GM10266 (cell line): ENCODE data around the gene NOTCH1.

Experiments used
- DNase-seq: peaks from one replicate; pipeline ENCODE4 v3.0.0; 2012; ENCODE audit errors: extremely low spot score
- TF ChIP-seq, protein P1 (sequence below): IDR thresholded peaks from 2 replicates; pipeline ENCODE4 v1.5.1; 2012; ENCODE audit warnings: mild to moderate bottlenecking, low read depth; ENCODE audit not compliant: control insufficient read depth, insufficient read depth; ENCODE audit errors: missing control alignments

Gene NOTCH1

DNA sequence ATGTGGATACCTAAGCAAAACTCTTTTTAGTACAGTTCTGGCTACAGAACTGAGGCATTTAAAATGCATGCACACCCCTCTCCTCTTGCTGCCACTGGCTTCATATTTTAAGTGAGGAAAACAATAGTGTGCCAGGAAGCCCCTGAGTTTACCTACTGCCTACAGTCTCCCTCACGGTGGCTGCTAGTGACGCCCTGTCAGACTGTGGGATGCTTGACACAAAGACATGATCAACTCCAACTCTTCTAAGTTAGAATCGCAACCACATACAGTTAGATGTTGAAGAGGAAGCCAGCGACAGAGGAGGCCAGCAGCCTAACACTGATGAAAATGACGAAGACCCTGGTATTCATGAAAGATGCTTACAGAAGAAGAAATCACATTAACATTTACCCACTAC, 64.3 kb downstream of the NOTCH1 start:
- DNase-seq, result no peak
- TF ChIP-seq, protein P1, sequence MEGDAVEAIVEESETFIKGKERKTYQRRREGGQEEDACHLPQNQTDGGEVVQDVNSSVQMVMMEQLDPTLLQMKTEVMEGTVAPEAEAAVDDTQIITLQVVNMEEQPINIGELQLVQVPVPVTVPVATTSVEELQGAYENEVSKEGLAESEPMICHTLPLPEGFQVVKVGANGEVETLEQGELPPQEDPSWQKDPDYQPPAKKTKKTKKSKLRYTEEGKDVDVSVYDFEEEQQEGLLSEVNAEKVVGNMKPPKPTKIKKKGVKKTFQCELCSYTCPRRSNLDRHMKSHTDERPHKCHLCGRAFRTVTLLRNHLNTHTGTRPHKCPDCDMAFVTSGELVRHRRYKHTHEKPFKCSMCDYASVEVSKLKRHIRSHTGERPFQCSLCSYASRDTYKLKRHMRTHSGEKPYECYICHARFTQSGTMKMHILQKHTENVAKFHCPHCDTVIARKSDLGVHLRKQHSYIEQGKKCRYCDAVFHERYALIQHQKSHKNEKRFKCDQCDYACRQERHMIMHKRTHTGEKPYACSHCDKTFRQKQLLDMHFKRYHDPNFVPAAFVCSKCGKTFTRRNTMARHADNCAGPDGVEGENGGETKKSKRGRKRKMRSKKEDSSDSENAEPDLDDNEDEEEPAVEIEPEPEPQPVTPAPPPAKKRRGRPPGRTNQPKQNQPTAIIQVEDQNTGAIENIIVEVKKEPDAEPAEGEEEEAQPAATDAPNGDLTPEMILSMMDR, result no peak

DNA sequence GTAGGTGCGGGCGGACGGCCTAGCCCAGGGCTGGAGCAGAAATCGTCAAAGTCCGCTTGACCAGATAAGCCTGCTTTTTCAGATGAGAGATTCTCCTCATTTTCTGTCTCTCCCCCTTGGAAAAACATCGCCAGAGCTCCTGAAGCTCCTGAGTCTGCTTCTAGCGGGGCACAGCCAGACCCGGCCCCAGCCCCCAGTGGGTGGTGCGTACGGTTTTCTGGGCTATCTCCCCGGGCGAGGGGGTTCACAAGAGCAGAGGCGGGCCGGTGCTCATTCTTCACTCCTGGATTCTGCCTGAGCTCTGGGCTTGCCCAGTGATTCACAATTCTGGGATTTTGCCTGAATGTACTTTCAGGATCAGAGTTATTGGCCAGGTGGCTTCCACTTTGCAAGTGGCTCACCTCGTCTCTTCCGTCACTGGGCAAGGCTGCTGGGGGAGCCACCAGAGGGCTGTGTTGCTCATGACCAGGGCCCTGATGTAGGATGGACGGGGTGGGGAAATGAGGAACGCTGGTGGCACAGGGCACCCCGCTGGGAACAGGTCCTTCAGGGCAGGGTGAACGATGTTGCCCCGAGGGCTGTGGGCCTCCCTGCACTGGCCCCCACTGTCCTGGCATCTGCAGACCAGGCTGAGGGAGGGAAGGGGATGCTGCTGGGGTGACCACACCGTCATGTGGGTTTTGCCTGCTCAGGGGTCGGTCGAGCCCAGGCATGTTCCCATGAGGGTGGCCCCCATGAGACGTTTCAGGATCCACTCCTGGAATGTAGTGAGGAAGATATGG, 69.3 kb downstream of the NOTCH1 start:
- no peak for DNase-seq
- TF ChIP-seq, protein P1, result no peak

- DNase-seq, result no peak
- TF ChIP-seq, protein P1, result no peak
These were observed 70.6 kb downstream of the NOTCH1 start for GRCh38 chr9:136474974-136475865.

- TF ChIP-seq, protein P1, result no peak
- no peak for DNase-seq
These were observed 71.7 kb downstream of the NOTCH1 start for GRCh38 chr9:136474021-136474640.

DNA sequence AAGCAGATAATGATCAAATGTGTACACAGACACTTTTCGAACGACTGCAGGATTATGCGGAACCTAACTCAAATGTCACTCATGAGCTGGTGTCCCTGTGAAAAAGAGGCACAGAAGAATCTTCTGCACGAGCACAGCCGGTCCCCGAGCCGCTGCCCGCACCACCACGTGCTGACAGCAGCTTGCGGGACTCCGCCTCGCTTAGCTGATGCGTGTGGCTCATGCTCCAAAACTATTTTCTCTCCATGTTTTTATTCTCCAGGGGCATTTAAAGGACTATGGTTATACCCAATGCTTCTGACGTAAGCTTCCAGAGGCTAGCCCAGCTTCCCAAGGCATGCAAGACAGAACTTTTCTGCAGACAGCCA, 72.5 kb downstream of the NOTCH1 start:
- TF ChIP-seq, protein P1, result no peak
- DNase-seq, result no peak

DNA sequence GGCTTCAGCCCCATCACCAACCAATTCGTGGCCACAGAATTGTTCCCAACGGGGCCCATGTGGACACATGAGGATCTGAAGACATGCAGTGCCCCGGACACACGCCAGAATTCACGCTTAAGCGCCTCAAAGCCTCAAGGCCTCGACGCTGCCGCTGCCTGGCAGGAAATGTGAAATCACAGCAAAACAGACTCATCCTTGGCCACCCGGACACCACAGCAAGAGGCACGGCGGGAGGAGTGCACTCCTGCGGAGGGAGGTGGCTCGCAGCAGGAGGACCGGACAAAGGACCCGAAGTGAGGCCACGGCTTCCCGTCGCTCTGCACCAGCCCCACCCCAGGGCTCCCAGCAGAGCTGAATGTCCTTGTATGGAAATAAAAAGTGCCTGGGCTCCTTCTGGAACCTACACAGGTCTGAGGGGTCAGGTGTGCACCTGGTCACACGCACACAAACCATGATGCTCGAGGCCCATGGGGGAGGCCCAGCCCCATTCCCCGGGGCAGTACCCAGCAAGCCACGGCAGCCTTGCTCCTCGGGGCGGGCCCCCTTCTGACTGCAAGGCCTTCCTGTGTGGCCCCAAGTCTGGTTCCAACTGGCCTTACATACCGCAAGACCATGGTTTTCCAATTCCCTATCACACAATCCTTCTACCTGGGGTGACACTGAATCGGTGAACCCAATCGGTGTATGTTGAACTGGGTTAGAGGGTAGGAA, 73.1 kb downstream of the NOTCH1 start:
- TF ChIP-seq, protein P1, result no peak
- no peak for DNase-seq
